Epithelial cell of esophagus (primary cell): ENCODE measurements around the gene XKR8.

Experiments used
- DNase-seq: peaks from one replicate; pipeline ENCODE4 v3.0.0; 2010; ENCODE audit warnings: low read depth
- H3K4me3 ChIP-seq: 2 replicates; pipeline ENCODE4 v1.5.1; 2011; ENCODE audit warnings: mild to moderate bottlenecking, low read length, control low read depth
- TF ChIP-seq, protein P1 (sequence below): IDR thresholded peaks from 2 replicates; pipeline ENCODE4 v1.5.1; 2011; ENCODE audit warnings: low read depth, mild to moderate bottlenecking, low read length, control low read depth, inconsistent platforms; ENCODE audit not compliant: insufficient read depth; ENCODE audit errors: missing control alignments

Gene XKR8, protein sequence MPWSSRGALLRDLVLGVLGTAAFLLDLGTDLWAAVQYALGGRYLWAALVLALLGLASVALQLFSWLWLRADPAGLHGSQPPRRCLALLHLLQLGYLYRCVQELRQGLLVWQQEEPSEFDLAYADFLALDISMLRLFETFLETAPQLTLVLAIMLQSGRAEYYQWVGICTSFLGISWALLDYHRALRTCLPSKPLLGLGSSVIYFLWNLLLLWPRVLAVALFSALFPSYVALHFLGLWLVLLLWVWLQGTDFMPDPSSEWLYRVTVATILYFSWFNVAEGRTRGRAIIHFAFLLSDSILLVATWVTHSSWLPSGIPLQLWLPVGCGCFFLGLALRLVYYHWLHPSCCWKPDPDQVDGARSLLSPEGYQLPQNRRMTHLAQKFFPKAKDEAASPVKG

GRCh38 chr1:27959792-27960603 lies at the start of gene XKR8:
XKR8 (plus strand) TSS chr1:27959973; CDS start chr1:27960070, 97 bp downstream.
- TF ChIP-seq, protein P1, sequence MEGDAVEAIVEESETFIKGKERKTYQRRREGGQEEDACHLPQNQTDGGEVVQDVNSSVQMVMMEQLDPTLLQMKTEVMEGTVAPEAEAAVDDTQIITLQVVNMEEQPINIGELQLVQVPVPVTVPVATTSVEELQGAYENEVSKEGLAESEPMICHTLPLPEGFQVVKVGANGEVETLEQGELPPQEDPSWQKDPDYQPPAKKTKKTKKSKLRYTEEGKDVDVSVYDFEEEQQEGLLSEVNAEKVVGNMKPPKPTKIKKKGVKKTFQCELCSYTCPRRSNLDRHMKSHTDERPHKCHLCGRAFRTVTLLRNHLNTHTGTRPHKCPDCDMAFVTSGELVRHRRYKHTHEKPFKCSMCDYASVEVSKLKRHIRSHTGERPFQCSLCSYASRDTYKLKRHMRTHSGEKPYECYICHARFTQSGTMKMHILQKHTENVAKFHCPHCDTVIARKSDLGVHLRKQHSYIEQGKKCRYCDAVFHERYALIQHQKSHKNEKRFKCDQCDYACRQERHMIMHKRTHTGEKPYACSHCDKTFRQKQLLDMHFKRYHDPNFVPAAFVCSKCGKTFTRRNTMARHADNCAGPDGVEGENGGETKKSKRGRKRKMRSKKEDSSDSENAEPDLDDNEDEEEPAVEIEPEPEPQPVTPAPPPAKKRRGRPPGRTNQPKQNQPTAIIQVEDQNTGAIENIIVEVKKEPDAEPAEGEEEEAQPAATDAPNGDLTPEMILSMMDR = peak; percentile 23
- H3K4me3 ChIP-seq = peak within 1 kb of the TSS; percentile 63
- peak; percentile 73 for DNase-seq

DNA sequence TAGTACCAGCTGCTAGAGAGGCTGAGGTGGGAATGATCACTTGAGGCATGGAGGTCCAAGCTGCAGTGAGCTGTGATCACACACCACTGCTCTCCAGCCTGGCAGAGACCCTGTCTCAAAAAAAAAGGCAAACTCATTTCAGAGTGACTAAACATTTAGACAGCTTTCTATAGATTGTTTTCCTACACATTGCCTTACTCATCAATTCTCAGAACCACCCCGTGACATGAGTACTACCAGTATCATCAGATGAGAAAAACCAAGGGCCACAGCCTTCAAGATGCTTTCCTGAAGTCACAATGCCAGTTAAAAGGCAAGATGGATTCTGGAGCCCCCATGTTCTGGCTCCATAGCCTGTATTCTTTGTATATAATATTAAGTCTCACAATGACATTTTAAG lies 47.3 kb upstream of the XKR8 start:
- TF ChIP-seq, protein P1 = no peak
- H3K4me3 ChIP-seq = no peak overlapping the region
- DNase-seq = no peak

- peak overlapping the region; percentile 94 for H3K4me3 ChIP-seq
- no peak for DNase-seq
Observed at GRCh38 chr1:27915082-27915575, 44.6 kb upstream of the XKR8 start.

GRCh38 chr1:27922272-27922671 lies 37.5 kb upstream of the XKR8 start:
- no peak overlapping the region for H3K4me3 ChIP-seq
- TF ChIP-seq, protein P1 = no peak
- DNase-seq = no peak

More at GRCh38 chr1:27915082-27915575, 44.6 kb upstream of the XKR8 start:
- TF ChIP-seq, protein P1 = no peak

- TF ChIP-seq, protein P1 = no peak
- no peak overlapping the region for H3K4me3 ChIP-seq
- peak; percentile 59 for DNase-seq
Observed at GRCh38 chr1:27928216-27928954, 31.4 kb upstream of the XKR8 start.

DNA sequence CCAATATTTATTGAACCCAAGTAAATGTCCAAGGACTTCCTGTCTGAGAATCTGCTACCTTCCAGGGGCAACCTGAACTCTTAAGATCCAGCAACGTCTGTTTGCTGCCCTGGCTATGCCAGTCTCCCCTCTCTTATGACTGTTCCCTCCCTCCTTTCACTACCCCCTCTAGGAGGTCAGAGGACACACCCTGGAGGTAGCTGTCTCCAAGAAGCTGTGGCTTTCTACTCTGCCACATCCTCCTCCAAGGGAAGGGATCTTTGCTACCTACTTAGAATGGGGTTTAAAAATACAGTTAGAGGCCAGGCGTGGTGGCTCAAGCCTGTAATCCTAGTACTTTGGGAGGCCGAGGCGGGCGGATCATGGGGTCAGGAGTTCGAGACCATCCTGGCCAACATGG lies 28.6 kb upstream of the XKR8 start:
- no peak overlapping the region for H3K4me3 ChIP-seq
- TF ChIP-seq, protein P1 = no peak
- no peak for DNase-seq
